GM19240 (cell line): Measurements from ENCODE around the gene PDE1C.
"Not testable (repeated sequence)": the region's sequence is repeated elsewhere in the genome, so short reads cannot be mapped to it uniquely, and the experiment has no call there.

Experiments
- DNase-seq: peaks from one replicate; pipeline ENCODE4 v3.0.0; 2011; ENCODE audit warnings: low spot score; ENCODE audit not compliant: insufficient read length

PDE1C gene

DNA sequence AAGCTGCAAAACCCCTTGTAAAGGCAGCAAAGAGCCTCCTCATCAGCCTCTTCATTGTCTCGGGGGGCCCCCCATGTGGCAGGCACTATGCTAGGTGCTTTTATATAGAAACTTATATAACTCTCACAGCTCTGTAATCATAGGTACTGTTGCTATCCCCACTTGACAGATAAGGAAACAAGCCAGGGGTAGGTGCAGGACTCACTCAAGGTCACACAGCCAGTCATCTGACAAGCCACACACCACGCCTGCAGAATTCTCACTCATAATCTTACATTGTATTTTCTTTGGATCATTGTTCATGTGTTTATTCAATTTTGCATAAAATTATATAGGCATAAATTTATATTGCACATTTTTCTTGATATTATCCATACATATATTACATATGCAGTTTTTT, 217.7 kb downstream of the PDE1C start:
- no peak for DNase-seq

DNA sequence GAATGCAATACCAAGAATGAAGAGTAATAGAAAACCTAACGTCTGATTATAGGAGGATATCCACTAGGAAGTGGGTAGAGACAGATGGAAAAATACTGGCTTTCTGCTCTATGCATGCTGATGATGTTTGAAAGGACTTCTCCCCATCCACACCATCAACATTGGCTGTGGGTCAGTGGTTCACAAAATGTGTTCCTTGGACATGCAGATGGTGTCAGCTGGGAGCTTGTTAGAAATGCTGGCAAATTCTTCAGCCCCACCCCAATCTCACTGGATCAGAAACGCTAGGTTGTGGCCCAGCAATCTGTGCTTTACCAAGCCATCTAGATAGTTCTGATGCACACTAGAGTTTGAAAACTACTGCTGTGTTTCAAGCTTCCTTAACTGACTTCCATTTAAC, 219.1 kb downstream of the PDE1C start:
- DNase-seq: no peak

DNA sequence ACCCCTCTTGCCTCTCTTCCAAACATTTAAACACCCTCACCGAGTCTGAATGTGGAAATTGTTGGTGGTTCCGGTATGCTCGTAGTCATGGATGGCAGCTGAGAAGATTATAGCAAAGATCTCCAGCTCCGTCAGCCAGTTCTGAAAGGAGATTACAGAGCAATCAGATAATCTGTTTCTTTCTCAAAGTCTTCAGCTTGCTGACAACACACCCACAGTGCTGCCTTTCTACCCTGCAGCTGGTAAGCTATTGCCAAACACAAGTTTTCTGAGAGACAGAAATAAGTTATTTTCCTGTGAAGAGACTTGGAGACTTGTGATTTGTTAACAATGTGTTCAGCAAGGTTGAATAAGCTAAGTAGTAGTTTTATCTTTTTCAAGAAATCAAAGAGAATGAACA, 219.6 kb downstream of the PDE1C start:
- no peak for DNase-seq

DNA sequence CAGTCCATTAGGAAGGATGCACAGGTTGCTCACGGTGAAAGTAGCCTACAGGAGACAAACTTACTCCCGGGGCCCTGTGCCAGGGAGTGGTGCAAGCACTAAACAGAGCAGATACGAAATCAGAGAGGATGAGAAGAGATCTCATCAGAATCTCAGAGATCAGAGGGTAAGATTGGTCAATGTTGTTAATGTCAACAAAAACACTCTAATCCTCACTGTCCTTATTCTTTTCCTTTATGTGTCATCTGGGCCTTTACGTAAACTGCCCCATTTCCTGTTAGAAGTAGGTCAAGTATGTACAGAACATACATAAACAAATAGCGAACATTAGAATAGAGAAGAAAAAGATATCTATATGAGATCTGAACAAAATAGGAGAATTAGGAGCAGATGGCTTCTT, 220.1 kb downstream of the PDE1C start:
- DNase-seq: no peak

DNA sequence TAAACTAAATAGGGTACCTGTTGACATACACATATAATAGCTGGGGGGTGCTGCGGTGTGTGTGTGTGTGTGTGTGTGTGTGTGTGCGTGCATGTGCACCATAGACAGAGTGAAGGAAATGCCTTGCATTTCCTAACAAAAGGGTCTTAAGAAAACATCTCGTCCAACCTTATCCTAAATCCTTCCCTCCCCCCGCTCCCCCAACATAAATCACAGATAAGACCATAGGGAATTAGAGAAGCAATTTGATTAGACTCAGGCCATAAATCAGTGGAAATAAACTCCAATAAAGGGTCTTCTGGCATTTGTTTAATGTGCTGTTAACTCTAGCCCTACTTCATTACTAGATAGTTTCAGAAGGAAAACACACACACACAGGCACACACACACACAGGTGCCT, 234.7 kb downstream of the PDE1C start:
- no peak for DNase-seq

GRCh38 chr7:31833625-31834024, 236.6 kb downstream of the PDE1C start:
- not testable (repeated sequence) for DNase-seq

GRCh38 chr7:31828520-31828919, 241.7 kb downstream of the PDE1C start:
- no peak for DNase-seq

GRCh38 chr7:31825576-31825975, 244.6 kb downstream of the PDE1C start:
- DNase-seq: no peak

DNA sequence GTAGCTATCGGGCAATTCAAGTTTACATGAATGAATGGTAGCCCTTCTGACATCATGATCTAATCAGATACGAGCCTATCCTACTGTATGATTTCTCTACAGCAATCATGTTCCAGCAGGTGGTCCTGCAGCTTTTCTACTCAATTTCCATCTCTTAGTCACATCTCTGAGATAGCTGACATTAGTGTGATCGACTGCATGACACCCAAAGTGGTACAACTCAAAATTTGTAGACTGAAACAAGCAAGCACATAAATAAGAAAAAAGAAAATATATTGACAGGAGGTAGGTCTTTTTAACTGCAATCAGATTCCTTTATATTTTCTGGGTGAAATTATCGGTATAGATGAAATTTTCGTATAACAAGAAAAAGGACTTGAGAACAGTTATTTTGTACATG, 251.2 kb downstream of the PDE1C start:
- DNase-seq: no peak

DNA sequence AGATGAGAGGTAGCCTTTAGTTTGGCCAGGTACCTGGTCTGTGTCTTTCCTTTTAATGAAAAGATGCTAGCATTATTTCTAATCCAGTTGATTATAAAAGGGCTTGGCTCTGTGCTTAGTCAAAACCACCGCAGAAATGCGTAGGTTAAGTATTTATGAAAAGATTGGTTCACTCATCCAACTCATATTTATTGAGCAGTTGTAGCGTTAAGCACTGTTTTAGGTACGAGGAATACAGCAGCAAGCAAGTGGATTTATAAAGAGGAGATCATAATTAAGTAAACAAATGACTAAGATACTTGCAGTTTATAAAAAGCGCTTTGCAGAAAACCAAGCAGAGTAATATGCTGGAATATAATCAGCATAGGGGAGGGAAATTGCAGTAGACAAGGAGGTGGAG, 253.4 kb downstream of the PDE1C start:
- DNase-seq: no peak

DNA sequence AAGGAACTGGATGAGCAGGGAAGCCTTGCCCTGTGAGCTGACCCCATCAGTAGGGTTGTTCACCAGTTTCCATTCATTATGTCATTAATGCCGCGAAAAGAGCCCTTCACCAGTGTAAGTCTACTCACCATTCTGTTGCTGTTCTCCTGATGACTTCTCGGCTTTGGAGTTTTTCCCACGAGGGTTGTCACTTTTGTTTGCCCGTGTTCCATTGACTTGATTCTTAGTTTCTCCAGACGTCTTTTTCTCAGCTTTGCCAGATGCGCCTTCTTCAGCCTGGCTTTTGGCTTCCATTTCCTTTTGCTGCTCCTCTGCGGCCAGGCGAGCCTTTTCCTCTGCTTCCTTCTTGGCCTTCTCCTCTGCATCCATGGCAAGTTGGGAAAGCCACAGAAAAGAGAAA, 254.4 kb downstream of the PDE1C start:
- no peak for DNase-seq

DNA sequence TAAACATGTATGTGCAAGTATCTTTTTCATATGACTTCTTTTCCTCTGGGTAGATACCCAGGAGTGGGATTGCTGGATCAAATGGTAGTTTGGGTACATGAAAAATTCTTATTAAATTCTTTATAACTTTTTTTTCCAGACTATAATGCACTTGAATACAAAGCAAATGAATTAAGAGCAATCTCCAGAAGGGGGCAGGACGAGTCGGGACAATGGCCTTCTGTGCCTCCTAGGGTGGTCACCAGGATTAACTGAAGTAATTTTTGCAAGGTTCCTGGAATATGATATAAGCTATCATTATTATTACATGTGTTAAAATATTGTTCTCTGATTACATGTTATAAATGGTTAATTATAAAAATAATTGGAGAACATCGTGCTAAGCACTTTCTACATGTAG, 256.0 kb downstream of the PDE1C start:
- no peak for DNase-seq

GRCh38 chr7:31811650-31812461, 258.4 kb downstream of the PDE1C start:
- no peak for DNase-seq

DNA sequence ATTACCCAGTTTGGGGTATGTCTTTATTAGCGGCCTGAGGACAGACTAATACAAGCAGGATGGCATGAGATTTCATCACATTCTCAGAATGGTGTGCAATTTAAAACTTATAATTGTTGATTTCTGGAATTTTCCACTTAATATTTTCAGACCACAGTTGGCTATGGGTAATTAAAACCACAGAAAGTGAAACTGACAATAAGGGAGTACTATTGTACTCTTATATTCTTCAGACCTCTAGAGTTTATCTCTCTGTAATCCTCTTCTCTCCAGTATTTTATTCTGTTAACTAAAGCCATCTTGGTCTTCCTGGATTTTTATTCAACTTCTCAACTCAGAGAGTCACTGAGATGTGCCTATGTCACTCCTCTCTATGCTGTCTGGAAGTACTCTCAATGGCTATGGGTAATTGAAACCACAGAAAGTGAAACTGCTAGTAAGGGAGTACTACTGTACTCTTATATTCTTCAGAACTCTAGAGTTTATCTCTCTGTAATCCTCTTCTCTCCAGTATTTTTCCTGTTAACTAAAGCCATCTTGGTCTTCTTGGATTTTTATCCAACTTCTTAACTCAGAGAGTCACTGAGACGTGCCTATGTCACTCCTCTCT, 264.9 kb downstream of the PDE1C start:
- no peak for DNase-seq

GRCh38 chr7:31796375-31796774, 273.8 kb downstream of the PDE1C start:
- DNase-seq: no peak

- no peak for DNase-seq
Observed at GRCh38 chr7:31794851-31795344, 275.3 kb downstream of the PDE1C start.

DNA sequence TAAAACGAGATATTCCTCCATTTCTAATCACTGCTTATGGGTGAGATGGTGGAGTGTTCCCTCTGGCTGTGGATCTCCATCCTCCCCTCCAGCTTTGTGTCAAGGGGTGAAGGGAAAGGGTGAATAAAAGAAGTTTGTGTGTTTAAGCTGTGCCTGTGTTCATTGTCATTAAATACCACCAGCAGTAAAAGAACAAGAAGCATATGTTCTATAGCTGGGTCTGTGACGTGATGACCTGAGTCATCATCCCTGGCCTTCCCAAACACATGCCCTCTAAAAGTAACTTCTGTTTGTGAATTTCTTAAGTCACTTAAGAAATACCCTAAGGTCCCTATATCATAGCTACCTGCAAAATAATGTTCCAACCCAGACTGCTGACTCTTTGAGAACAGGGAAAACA, 278.3 kb downstream of the PDE1C start:
- DNase-seq: no peak

DNA sequence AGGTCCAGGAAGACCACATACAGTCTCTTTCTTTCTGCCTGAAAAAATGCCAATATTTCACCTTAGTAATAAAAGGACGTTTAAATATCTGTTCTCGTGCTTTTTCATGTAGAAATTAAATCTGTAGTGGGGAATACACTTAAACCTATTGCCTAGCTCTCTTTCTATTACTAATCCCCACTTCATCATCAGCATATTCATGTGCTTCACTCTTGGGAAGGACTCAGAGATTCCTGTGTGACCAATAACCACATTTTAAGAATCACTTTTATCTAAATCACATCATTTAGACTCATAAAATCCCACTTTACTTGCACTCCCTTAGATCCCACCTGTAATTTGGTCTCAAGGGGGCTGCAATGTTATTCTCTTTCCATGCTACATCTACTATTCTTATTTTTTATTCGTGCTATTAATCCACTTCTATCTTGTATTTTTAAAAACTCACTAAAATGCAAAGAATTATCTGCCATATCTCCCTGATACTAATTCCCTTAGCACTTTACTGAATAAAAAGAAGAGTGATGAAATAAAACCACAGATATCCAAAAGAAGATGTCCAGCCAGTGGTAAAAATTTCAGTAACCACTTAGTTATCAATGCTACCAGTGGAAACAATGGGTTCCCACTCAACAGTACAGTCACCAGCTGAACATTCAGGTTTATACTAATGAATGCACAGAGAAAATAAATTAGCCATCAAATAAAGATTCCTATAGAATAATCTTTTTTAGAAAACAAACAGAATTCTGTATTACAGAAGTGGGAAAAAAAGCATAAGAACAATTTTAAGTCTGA, 281.1 kb downstream of the PDE1C start:
- no peak for DNase-seq

DNA sequence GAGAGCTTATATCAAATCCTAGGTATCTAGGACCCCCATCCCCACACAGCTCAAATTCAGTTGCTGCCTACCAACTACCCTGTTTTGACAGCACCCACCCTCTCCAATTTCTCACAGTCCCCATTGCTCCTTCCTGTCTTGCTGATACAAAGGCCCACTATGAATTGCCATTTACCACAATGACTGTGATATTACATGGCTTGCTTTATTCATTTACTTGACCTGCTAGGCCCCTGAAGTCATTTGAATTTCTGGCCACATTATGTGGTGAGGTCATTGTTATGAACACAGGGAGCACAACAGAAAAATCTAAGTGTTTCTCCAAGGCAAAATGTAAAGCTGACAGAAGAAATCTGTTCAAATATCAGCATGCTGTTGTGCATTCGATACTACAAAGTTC, 281.8 kb downstream of the PDE1C start:
- DNase-seq: no peak

- no peak for DNase-seq
Observed at GRCh38 chr7:31786326-31786725, 283.9 kb downstream of the PDE1C start.

- DNase-seq: no peak
Observed at GRCh38 chr7:31785101-31785500, 285.1 kb downstream of the PDE1C start.

GRCh38 chr7:31783221-31783620, 287.0 kb downstream of the PDE1C start:
- DNase-seq: no peak
